GM19463 (cell line): Measurements from ENCODE around the gene FANCD2.
"Not testable (repeated sequence)": the region's sequence is repeated elsewhere in the genome, so short reads cannot be mapped to it uniquely, and the experiment has no call there.

ENCODE experiments used
- ATAC-seq: cut with Tn5 transposase; IDR thresholded peaks from one replicate; pipeline ENCODE4 v1.9.1; 2021; ENCODE audit warnings: mild to moderate bottlenecking, moderate library complexity; ENCODE audit not compliant: unreplicated experiment

FANCD2 gene

DNA sequence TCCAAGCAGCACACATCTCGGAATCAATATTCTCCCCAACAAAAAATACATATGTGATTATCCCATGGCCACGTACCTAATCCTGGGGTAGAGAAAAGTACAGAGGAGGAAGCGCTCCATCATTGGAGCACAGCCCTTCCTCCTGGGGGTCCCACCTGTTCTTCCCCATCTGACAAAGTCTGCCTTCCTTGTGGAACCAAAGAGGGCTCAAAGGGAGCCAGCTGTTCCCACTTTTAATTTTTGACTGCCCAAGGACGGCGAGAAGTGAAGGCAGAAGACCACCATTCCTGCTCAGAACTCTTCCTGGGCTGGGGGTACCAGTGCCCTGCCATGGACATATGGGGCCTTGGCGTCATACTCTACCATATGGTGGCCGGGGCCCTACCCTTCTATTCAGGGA, 14.1 kb upstream of the FANCD2 start:
- ATAC-seq, result no peak

DNA sequence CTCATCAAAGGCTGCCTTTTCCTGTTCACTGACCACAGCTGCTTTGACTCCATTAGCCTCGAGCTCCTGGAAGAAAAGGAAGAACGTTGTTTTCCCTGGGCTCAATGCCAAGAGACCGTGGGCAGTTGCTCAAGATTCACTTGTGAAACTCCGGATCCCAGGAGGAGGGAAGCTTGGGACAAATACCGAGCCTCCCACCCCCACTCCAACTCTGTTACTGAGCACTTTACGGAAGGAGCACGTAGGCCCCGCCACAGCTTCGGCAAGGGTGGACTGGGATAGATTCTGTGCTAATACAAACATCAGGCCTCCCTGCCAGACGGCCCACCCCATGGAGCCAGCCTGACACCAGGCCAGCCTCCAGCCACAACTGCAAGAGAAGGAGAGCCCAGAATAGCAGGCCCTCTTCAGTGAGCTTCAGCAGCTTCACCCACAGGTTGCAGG, 10.8 kb upstream of the FANCD2 start:
- no peak for ATAC-seq

DNA sequence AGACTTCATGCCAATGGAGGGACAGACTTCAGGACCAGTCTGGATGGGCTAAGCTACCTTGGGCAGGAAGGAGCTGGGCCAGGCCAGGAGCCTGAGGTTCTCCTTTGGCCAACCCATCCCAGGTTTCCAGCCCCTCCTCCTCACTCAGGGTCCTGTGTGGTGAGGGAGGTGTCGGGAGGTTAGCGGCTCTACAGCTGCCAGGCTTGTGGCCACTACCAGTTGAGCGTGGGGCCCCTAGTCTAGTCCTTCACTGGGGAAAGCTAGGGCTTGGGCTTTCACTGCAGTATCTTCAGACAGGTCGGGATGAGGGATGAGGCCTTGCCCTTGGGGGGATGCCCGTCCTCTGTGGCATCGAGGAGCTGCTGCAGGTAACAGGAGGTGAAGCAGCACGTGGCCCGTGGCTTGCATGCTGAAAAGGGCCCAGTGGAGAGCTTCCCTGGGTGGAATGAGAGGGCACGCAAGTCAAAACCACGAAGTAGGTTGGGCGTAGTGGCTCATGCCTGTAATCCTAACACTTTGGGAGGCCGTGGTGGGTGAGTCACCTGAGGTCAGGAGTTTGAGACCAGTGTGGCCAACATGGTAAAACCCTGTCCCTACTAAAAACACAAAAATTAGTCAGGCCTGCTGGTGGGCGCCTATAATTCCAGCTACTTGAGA, 8.5 kb upstream of the FANCD2 start:
- ATAC-seq, result no peak

DNA sequence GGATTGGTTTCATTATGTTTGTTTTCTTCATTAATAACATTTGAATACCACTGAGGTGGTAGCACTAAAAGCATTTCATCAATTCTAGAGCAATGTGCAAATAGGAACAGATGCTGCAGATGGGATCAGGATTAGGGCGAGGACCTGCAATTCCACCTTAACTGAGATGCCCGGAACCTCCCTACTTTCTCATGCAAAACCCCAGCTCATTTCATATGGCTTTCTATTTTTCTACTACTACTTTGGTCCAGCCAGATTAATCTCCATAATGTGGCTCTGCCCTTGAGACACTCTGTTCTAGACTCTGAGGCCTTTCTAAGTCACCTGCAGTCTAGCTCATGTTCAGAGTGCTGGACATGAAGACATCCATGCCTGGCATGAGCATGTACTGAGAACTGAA, 7.4 kb upstream of the FANCD2 start:
- not testable (repeated sequence) for ATAC-seq

DNA sequence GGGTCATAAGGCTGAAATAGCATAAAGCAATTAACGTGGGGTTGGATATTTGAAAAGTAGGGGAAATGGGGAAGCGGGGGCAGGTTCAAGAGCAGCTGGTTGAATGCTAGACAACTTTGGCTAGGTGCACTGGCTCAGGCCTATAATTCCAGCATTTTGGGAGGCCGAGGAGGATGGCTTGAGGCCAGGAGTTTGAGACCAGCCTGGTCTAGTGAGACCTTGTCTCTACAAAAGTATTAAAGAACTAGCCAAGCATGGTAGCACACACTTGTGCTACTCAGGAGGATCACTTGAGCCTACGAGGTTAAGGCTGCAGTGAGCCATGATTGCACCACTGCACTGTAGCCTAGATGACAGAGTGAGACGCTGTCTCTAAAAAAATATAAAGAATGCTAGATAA, 6.9 kb upstream of the FANCD2 start:
- ATAC-seq, result no peak

DNA sequence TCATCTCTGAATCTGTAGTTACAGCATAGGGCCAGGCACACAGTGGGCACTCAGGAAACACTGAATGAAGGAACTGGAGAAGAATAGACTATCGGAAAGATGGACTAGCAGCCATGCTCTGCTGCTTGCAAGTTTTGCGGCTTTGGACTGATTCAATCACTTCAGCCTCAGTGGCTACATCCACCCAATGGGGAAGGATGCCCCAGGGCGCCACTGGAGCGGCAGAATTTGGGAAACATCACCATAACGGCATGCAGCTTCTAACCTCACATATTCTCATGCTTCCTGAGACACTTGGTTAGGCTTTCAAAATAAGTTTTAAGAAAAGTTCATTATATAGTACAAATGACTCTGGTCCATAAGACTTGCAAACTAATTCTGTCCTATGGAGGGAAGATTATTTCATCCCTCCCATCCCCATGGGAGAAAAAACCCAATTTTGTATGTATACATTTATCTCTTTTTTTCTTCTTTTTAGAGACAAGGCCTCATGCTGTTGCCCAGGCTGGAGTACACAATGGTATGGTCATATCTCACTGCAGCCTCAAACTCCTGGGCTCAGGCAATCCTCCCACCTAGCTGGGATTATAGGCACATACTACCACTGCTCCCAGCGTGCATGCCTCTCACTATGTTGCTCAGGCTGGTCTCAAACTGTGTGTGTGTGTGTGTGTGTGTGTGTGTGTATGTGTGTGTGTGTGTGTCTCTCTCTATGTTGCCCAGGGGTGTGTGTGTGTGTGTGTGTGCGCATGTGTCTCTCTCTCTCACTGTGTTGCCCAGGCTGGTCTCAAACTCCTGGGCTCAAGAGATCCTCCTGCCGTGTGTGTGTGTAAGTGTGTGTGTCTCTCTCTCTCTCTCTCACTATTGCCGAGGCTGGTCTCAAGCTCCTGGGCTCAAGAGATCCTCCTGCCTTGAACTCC, 4.1 kb upstream of the FANCD2 start:
- no peak for ATAC-seq

DNA sequence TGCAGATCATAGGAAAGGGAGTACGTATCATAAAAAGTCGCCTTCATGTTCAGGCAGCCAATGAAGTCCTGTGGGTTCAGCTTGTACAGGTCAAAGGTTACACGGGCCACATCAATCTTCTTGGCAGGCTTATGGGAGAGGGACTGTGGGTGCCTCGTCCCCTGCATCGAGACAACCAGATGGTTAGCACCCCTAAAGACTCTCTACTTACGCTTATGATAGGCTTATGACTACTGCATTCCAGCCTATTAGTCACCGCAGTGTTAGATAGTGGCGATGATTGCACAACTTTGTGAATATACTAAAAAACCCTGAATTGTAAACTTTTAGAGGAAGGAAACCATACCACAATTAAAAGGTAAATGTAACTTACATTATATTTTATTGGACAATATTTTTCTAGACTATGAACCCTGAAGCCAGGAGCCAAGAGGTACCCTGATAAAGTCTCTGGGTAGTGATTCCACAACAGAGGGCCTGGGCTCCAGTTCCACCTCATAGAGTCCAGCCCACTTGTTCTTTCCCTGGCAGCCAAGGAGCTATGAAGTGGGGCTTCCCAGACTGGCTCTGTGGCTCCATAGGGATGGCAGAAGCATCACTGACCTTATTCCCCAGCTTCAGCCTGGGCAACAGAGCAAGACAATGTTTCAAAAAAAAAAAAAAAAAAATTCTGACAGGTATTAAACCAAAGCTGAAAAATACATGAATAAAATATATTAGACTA, 2.5 kb upstream of the FANCD2 start:
- ATAC-seq, result no peak

DNA sequence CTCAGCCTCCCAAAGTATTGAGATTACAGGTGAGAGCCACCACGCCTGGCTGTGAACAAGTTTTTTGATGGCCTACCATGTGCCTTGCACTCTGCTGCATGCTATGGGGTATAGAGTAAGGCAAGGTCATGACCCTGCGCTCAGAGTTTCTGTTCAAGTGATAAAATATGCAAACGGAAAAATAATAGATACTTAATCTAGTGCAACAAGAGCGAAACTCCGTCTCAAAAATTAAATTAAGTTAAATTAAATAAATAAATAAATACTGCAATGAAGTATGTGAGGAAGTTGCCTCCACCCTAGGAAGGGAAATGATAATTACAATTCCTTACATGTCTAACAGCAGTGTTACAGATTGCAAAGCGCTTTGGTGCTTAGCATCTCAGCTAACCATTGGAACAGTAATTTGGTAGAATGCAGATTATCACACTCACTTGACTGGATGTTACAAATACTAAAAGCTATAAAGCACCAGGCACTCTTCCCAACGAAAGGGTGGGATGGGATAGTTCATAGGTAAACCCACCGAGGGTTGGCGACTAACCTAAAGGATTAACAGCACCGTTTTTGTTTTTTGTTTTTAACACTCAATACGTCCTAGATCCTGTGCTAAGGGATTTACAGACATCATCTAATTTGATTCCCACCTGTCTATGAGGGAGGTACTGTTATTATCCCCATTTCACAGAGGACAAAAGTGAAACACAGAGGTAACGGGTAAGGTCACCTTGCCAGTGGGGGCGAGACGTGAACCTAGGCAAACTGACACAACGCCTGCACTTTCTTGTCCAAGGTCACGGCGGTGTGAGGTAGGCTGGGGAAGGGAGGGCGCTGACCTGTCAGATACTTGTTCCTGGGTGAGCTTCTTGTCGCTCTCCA, 793 bp upstream of the FANCD2 start:
- ATAC-seq, result no peak

DNA sequence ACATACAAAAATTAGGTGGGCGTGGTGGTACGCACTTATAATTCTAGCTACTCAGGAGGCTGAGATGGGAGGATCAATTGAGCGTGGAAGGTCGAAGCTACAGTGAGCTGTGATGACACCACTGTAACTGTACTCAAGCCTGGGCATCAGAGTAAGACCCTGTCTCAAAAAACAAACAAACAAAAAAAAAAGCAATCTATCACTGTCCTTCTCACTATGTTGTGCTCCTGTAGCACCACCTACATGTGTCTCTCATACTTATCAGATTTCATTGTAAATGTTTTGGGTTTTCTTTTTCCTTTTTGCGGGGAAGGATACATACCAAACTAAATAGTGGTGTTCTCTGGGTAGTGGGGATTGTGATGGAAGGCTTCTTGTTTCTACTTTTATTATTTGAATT, 14.8 kb downstream of the FANCD2 start:
- no peak for ATAC-seq

DNA sequence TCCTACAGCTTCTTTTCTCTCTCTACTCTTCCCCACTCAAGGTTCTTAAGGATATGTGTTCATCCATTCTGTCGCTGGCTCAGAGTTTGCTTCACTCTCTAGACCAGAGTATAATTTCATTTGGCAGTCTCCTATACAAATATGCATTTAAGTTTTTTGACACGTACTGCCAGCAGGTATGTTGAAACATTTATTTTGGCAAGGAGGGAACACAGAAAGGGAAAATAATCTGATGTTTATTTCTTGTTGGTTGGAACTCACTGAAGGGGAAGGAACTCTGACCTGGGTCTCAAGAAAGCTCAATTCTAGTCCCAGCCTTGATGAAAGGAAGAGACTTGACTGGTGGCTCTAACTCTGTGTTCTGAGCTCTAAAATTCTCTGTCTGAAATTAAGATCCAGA, 21.6 kb downstream of the FANCD2 start:
- no peak for ATAC-seq

DNA sequence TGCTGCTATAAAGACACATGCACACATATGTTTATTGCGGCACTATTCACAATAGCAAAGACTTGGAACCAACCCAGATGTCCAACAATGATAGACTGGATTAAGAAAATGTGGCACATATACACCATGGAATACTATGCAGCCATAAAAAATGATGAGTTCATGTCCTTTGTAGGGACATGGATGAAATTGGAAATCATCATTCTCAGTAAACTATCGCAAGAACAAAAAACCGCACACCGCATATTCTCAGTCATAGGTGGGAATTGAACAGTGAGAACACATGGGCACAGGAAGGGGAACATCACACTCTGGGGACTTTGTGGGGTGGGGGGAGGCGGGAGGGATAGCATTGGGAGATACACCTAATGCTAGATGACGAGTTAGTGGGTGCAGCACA, 26.8 kb downstream of the FANCD2 start:
- ATAC-seq, result not testable (repeated sequence)

DNA sequence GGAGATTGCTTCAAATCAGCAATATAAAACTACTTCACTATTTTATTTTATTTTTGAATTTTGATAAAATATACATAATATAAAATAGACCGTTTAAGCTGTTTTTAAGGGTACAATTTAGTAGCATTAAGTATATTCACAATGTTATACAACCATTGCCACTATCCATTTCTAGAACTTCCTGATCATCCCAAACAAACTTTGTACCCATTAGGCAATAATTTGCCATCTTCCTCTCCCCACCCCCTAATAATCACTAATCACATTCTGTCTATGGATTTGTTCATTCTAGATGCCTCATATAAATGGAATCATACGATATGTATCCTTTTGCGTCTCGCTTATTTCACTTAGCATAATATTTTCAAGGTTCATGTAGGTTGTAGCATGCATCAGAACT, 28.9 kb downstream of the FANCD2 start:
- no peak for ATAC-seq

DNA sequence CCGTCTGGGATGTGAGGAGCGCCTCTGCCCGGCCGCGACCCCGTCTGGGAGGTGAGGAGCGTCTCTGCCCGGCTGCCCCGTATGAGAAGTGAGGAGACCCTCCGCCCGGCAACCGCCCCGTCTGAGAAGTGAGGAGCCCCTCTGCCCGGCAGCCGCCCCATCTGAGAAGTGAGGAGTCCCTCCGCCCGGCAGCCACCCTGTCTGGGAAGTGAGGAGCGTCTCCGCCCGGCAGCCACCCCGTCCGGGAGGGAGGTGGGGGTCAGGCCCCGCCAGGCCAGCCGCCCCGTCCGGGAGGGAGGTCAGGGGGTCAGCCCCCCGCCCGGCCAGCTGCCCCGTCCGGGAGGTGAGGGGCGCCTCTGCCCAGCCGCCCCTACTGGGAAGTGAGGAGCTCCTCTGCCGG, 43.8 kb downstream of the FANCD2 start:
- not testable (repeated sequence) for ATAC-seq

DNA sequence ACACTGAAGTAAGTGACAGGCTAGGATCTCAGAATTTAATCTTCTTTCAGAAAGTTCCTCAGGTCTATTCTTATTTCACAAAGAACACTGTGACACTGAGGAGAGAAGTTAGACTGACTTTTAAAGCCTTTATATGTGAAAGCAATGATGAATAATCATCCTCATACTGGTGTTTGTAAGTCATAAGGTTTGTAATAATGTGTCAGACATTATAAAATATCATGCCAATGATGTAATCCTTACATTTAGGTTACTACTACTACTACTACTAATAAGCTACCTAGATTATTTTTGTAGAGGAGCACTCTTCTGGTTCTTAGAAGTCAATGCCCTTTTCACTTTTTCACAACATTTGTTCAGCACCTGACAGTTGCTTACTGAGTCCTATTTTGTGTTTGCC, 48.4 kb downstream of the FANCD2 start:
- ATAC-seq, result no peak

DNA sequence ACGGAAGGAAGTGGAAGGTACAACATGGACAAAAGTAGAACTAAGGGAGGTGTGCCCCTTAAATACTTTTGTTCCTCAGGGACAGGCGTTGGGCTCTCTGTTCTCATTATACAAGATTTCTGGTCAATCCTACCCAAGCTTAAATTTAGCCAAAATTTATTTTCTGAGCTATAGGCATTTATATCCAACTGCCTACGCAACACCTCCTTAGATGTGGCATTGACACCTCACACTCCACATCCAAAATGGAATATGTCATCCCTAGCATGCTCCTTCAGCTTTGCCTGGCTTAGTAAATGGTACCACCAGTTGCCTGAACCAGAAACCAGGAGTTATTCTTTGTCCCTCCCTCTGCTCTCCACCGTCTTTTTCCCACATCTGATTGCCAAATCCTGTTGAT, 55.6 kb downstream of the FANCD2 start:
- ATAC-seq, result no peak

DNA sequence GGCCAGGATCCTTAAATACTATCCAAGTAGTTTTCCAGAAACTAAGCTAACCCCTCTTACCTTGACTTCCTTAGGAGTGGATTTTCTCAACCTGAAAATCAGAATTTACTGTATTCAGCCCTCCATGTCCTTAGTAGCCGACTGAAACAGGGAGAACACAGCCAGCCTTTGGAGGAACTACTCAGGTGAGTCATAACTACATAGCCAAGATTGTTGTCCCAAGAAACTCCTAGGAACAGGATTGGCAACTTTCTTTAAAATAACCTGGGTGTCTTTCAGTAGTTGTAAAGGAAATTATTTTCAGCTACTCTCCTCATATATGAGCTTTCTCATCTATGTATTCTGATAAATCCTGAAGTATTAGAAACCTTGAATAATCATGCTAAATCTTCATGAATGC, 59.5 kb downstream of the FANCD2 start:
- ATAC-seq, result no peak

DNA sequence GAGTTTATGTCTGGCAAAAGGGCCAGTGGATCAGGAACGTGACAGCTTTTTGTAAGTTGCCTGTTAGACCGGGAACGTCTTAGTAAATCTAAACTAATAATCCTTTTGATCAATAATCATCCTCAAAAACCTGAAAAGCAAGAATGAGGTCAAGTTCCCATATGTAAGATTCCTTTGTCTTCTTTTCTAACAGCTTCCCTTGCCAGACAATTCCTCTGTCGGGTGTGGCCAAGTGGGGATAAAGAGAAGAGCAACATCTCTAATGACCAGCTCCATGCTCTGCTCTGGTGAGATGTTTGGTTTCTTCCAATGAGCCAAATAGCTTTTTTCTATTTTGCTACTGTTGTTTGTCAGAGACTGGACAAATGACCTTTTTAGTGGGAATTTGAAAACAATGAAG, 62.0 kb downstream of the FANCD2 start:
- ATAC-seq, result no peak

DNA sequence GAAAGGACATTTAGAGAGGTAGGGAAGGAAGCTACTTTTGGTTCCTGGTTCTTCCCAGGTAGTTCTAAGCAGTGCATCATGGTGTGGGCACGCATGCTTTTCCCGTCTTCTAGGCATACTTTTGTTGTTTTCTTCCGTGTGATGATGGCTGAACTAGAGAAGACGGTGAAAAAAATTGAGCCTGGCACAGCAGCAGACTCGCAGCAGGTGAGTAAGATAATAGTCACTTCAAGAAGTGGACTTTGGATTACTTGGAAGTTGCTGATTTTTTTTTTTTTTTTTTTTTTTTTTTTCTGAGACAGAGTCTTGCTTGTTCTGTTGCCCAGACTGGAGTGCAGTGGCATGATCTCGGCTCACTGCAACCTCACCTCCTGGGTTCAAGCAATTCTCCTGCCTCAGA, 63.9 kb downstream of the FANCD2 start:
- no peak for ATAC-seq

DNA sequence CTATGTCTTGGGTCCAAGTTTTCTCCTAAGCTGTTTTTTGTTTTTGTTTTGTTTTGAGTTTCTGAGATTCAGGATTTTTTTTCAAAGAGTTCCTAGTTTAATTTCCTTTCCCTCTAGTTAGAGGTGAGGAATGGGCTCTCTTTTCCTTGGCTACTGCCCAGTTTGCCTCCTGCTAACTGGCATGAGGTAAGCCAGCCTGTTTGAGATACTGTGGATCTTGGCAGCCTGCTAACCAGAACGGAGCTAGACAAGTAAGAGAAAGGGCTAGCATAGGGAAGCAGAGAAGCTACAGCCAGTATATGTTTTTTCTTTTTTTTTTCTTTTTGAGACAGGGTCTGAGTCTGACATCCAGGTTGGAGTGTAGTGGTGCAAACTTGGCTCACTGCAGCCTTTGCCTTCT, 64.5 kb downstream of the FANCD2 start:
- ATAC-seq, result not testable (repeated sequence)

DNA sequence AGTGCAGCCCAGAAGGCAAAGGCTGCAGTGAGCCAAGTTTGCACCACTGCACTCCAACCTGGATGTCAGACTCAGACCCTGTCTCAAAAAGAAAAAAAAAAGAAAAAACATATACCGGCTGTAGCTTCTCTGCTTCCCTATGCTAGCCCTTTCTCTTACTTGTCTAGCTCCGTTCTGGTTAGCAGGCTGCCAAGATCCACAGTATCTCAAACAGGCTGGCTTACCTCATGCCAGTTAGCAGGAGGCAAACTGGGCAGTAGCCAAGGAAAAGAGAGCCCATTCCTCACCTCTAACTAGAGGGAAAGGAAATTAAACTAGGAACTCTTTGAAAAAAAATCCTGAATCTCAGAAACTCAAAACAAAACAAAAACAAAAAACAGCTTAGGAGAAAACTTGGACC, 65.2 kb downstream of the FANCD2 start:
- ATAC-seq, result not testable (repeated sequence)

DNA sequence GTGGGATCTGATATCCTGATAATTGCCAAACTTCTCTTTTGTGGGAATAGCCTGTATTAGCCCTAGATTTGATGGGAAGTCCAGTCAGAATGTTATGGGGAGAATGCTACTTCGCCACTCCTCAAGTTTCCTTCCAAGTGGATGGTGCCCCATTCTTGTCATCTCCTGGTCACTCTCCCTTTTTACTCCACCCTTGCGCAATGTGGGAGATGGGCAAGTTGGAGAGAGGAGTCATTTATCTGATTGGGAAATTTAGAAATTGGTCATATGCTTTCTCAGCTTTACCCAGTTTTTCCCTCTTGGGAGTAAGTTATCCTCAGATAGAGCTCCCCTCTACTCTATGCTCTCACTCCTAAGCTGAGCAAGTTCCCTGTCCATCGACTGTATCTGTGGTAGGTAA, 67.4 kb downstream of the FANCD2 start:
- ATAC-seq, result no peak
